Effector memory CD4-positive, alpha-beta T cell (primary cell): ENCODE data around the gene IL23A.
"Not testable (repeated sequence)": the region's sequence is repeated elsewhere in the genome, so short reads cannot be mapped to it uniquely, and the experiment has no call there.

Experiments used
- DNase-seq, 3 donors: peaks; one replicate each; pipeline ENCODE4 v3.0.0-alpha.2; 2020
- H3K27ac ChIP-seq: 2 replicates; pipeline ENCODE4 v1.7.0; 2013; ENCODE audit warnings: mild to moderate bottlenecking, low read length, moderate library complexity; ENCODE audit not compliant: insufficient read depth, poor library complexity, severe bottlenecking
- H3K27me3 ChIP-seq: replicated peaks from 2 replicates; pipeline ENCODE4 v1.7.0; 2013; ENCODE audit warnings: mild to moderate bottlenecking, low read length; ENCODE audit not compliant: insufficient read depth, control insufficient read depth, poor library complexity, severe bottlenecking
- H3K36me3 ChIP-seq: 2 replicates; pipeline ENCODE4 v1.7.0; 2013; ENCODE audit warnings: mild to moderate bottlenecking, low read length, moderate library complexity; ENCODE audit not compliant: control insufficient read depth, insufficient read depth
- H3K4me1 ChIP-seq: 2 replicates; pipeline ENCODE4 v1.7.0; 2013; ENCODE audit warnings: low read length, mild to moderate bottlenecking; ENCODE audit not compliant: control insufficient read depth, insufficient read depth, poor library complexity, severe bottlenecking
- H3K4me3 ChIP-seq: 2 replicates; pipeline ENCODE4 v1.7.0; 2013; ENCODE audit warnings: low read length, low read depth, mild to moderate bottlenecking; ENCODE audit not compliant: insufficient read depth, poor library complexity, severe bottlenecking
- H3K9me3 ChIP-seq: 2 replicates; pipeline ENCODE4 v1.7.0; 2013; ENCODE audit warnings: mild to moderate bottlenecking, low read length, moderate library complexity; ENCODE audit not compliant: control insufficient read depth

IL23A gene

GRCh38 chr12:56304872-56305590 lies 33.7 kb upstream of the IL23A start:
- H3K36me3 ChIP-seq: peaks cover 7% of the 10 kb centered on the region
- H3K27ac ChIP-seq: no peak overlapping the region
- no peak for DNase-seq
- H3K4me3 ChIP-seq: no peak overlapping the region
- H3K27me3 ChIP-seq: no peaks in the 10 kb centered on the region
- H3K4me1 ChIP-seq: peaks cover 15% of the 10 kb centered on the region
- H3K9me3 ChIP-seq: no peaks in the 10 kb centered on the region

DNA sequence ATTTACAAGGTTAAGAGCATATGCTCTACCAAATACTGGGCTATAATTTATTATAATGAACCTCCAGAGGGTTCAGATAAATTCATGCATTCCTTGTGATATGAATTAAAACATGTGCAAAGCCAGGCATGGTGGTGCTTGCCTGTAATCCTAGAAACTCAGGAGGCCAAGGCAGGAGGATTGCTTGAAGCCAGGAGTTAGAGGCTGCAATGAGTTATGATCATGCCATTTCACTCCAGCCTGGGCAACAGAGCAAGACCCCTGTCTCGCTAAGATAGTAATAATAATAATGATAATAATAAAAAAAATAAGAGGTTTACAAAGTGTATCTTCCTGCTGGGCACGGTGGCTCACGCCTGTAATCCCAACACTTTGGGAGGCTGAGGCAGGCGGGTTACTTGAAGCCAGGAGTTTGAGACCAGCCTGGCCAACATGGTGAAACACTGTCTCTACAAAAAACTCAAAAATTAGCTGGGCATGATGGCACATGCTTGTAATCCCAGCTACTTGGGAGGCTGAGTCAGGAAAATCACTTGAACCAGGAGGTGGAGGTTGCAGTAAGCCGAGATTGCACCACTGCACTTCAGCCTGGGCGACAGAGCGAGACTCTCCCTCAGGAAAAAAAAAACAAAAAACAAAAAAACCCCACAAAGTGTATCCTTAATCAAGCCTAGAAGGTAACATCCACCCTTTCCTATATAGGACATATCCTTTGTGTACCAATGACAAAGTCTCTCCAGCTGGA lies 31.3 kb upstream of the IL23A start:
- Histone ChIP-seq H3K4me3 (no peak overlapping the region), H3K9me3 (no peaks in the 10 kb centered on the region), H3K27me3 (no peaks in the 10 kb centered on the region), H3K27ac (no peak overlapping the region), H3K36me3 (peaks cover 17% of the 10 kb centered on the region), H3K4me1 (peaks cover 2% of the 10 kb centered on the region)
- DNase-seq: no peak

GRCh38 chr12:56308714-56309113 lies 30.0 kb upstream of the IL23A start:
- Histone ChIP-seq H3K9me3 (no peaks in the 10 kb centered on the region), H3K4me3 (no peak overlapping the region), H3K27me3 (no peaks in the 10 kb centered on the region), H3K4me1 (no peaks in the 10 kb centered on the region), H3K36me3 (peaks cover 17% of the 10 kb centered on the region), H3K27ac (no peak overlapping the region)
- DNase-seq: no peak

DNA sequence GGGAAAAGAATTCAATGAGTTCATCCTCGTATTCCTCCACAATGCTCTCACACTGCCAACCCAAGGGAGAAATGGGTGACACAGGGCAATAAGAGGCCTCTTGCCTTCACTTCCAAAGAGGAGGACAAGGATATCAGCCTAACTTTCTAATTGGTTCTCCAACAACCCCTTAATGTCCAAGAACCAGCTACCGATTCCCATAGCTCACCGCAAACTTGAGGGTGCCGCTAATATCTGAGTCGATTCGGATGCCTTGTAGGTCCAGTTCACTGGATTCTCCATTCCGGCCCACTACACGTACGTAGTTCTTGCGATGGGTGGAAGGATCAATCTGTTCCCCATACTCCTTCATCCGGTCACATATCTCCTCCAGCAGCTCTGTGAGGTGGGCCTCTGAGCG lies 27.7 kb upstream of the IL23A start:
- no peak for DNase-seq
- no peak overlapping the region for H3K4me3 ChIP-seq
- H3K9me3 ChIP-seq: no peaks in the 10 kb centered on the region
- H3K36me3 ChIP-seq: peaks cover 17% of the 10 kb centered on the region
- H3K4me1 ChIP-seq: peaks cover 9% of the 10 kb centered on the region
- no peaks in the 10 kb centered on the region for H3K27me3 ChIP-seq
- H3K27ac ChIP-seq: no peak overlapping the region

GRCh38 chr12:56315249-56315621 lies 23.4 kb upstream of the IL23A start:
- Histone ChIP-seq H3K27ac (peak overlapping the region; percentile 93), H3K27me3 (no peaks in the 10 kb centered on the region), H3K9me3 (no peaks in the 10 kb centered on the region), H3K4me3 (peak overlapping the region; percentile 80), H3K36me3 (peaks cover 17% of the 10 kb centered on the region), H3K4me1 (peaks cover 14% of the 10 kb centered on the region)
- no peak for DNase-seq

DNA sequence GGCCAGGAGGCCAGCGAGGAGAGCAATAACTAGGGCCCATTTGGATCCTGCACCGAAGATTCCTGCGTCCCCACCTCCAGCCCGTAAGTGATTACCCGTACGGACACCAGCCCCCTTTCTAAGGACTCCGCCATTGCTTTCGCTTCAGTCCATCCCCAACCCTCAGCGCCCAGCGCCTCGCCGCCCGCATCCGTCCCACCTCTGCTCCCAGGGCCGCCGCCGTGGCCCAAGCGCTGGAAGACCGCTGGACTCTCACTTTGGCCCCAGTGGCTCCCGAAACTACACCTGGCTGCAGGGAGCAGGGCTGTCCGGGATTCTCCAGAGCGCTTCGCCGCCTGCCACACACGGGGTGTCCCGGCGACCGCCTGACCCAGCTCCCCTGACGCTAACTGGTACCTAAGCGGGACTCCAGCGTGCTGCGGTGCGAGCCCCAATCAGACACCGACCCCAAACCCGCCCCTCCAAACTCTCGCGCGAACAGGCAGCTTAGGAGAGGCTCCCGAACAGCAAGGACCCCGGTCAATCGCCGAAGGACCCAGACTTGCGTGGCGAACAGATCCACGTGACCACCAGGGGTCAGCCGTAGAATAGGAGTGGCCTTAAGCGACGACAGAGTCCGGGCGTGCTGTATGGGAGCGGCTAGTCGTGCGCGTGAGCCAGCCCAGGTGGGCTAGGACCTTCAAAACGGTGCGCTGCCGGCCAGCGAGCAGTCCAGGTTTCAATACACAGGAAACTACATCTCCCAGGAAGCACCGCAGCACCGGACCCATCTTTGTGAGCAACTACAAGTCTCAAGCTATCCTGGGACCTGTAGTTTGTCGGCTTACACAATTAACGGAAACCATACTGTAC lies 22.8 kb upstream of the IL23A start, which contains the start of gene CNPY2:
Gene CNPY2, minus strand, starts transcription at position 367 of the 852 bp plus-strand sequence. CDS start 771 bp downstream, outside the sequence.
- Histone ChIP-seq H3K9me3 (no peaks in the 10 kb centered on the region), H3K27me3 (no peaks in the 10 kb centered on the region), H3K4me3 (peak within 1 kb of the TSS; percentile 80), H3K4me1 (peaks cover 14% of the 10 kb centered on the region), H3K27ac (peak within 1 kb of the TSS; percentile 93), H3K36me3 (peaks cover 11% of the 10 kb centered on the region)
- peak; percentile 83 to 91 (median 91) for DNase-seq

- H3K4me1 ChIP-seq: peaks cover 14% of the 10 kb centered on the region
- no peaks in the 10 kb centered on the region for H3K27me3 ChIP-seq
- peaks cover 11% of the 10 kb centered on the region for H3K36me3 ChIP-seq
- no peak overlapping the region for H3K4me3 ChIP-seq
- DNase-seq: no peak
- no peak overlapping the region for H3K27ac ChIP-seq
- H3K9me3 ChIP-seq: no peaks in the 10 kb centered on the region
These were observed 21.0 kb upstream of the IL23A start for GRCh38 chr12:56317675-56318074.

DNA sequence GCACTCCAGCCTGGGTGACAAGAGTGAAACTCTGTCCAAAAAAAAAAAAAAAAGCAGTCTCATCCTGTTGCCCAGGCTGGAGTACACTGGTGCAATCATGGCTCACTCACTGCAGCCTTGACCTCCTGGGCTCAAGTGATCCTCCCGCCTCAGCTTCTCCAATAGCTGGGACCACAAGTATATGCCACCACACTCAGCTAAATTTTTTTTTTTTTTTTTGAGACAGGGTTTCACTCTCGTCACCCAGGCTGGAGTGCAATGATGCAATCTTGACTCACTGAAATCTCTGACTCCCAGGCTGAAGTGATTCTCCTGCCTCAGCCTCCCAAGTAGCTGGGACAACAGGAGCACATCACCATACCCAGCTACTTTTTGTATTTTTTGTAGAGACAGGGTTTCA lies 17.7 kb upstream of the IL23A start:
- Histone ChIP-seq H3K27ac (no peak overlapping the region), H3K36me3 (peaks cover 40% of the 10 kb centered on the region), H3K4me1 (peaks cover 5% of the 10 kb centered on the region), H3K9me3 (no peaks in the 10 kb centered on the region), H3K27me3 (no peaks in the 10 kb centered on the region), H3K4me3 (no peak overlapping the region)
- DNase-seq: no peak

DNA sequence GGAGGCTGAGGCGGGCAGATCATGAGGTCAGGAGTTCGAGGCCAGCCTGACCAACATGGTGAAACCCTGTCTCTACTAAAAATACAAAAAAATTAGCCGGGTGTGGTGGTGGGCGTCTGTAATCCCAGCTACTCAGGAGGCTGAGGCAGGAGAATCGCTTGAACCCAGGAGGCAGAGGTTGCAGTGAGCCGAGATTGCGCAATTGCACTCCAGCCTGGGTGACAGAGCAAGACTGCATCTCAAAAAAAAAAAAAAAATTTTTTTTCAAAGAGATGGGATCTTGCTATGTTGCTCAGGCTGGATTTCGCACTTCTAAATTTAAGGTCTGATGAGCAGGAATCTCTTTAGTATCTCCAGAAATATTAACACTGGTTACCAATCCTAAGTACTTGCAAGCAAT lies 17.1 kb upstream of the IL23A start:
- not testable (repeated sequence) for H3K4me1 ChIP-seq, DNase-seq
- H3K36me3 ChIP-seq: peaks cover 42% of the 10 kb centered on the region

More for the DNA sequence above, 17.1 kb upstream of the IL23A start:
- H3K9me3 ChIP-seq, H3K27ac ChIP-seq, H3K4me3 ChIP-seq, H3K27me3 ChIP-seq: not testable (repeated sequence)
